ENCODE results near the gene COL18A1.

DNA sequence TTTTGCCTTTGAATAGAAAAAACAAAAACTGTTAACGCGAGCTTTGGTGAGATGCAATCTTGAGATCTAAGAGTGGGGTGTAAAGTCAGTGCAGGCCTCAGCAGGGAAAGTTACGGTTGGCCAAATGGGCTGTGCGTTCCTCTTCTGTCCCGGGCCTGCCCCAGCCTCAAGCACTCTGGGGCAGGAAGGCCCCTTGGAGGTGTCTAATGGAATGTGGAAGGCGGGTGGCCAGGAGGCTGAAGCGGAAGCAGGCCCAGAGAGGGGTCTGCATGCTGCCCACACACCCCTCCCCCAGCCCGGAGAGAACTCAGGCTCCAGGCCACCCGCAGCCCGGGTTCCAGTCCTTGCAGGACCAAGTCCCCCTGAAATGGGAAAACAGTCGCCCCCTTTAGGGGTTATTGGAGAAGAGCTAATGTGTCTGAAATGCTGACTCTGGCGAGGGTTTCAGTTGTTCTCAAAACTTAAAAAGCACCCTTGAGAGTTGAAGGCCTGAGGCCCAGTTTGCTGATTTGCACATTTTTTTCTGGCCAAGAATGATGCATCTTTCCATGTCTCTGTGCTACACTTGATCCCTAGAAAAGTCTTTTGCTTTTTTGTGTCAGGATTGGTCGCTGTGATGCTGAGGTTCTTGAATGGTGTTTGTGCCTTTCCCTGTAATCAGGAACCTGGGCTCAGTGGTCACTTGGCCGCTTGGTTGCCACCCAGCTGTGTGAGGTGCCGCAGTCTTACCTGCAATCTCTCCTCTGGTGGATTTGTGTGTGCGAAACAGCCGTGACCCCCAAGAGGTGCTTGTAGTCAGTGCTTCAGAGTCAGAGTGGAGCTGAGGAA is 2.0 kb downstream of the COL18A1 start:
- TF ChIP-seq, protein P1, sequence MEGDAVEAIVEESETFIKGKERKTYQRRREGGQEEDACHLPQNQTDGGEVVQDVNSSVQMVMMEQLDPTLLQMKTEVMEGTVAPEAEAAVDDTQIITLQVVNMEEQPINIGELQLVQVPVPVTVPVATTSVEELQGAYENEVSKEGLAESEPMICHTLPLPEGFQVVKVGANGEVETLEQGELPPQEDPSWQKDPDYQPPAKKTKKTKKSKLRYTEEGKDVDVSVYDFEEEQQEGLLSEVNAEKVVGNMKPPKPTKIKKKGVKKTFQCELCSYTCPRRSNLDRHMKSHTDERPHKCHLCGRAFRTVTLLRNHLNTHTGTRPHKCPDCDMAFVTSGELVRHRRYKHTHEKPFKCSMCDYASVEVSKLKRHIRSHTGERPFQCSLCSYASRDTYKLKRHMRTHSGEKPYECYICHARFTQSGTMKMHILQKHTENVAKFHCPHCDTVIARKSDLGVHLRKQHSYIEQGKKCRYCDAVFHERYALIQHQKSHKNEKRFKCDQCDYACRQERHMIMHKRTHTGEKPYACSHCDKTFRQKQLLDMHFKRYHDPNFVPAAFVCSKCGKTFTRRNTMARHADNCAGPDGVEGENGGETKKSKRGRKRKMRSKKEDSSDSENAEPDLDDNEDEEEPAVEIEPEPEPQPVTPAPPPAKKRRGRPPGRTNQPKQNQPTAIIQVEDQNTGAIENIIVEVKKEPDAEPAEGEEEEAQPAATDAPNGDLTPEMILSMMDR (IDR thresholded peaks at IDR 0.05), result no peak
- TF ChIP-seq POLR2AphosphoS5 (IDR thresholded peaks at IDR 0.05), result no peak
- TF ChIP-seq POLR2A (IDR thresholded peaks at IDR 0.05), result no peak

Measured in transverse colon (tissue), 4 donors.